ENCODE measurements around the gene IL17RA.
"Not testable (repeated sequence)": the region's sequence is repeated elsewhere in the genome, so short reads cannot be mapped to it uniquely, and the experiment has no call there.

Gene IL17RA, protein sequence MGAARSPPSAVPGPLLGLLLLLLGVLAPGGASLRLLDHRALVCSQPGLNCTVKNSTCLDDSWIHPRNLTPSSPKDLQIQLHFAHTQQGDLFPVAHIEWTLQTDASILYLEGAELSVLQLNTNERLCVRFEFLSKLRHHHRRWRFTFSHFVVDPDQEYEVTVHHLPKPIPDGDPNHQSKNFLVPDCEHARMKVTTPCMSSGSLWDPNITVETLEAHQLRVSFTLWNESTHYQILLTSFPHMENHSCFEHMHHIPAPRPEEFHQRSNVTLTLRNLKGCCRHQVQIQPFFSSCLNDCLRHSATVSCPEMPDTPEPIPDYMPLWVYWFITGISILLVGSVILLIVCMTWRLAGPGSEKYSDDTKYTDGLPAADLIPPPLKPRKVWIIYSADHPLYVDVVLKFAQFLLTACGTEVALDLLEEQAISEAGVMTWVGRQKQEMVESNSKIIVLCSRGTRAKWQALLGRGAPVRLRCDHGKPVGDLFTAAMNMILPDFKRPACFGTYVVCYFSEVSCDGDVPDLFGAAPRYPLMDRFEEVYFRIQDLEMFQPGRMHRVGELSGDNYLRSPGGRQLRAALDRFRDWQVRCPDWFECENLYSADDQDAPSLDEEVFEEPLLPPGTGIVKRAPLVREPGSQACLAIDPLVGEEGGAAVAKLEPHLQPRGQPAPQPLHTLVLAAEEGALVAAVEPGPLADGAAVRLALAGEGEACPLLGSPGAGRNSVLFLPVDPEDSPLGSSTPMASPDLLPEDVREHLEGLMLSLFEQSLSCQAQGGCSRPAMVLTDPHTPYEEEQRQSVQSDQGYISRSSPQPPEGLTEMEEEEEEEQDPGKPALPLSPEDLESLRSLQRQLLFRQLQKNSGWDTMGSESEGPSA

GRCh38 chr22:17084554-17085276 is at the start of gene IL17RA:
TSS of gene IL17RA (plus strand) at chr22:17085000. CDS start at chr22:17085092, 92 bp downstream.
- peak; percentile 91 for DNase-seq (ENCODE audit: low read depth in 1 of 2, low spot score in 1 of 2)

DNA sequence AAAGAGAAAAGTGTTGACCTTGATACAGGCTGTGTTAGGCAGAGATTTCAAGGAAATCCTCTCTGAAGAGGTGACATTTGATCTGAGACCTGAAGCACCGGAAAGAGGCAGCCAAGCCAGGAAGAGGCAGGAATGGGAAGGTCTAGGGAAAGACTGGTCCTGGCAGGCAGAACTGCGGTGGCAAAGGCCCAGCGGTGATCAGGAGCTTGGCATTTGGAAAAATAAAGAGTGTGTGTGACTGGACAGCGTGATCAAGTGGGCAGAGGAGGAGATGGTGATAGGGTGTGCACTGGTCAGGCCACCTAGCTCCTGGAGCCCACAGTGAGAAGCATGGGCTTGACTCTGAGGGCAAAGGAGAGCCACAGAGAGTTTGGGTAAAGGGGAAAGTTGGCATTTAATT is 49.6 kb upstream of the IL17RA start:
- no peak for DNase-seq (ENCODE audit: low read depth in 1 of 2, low spot score in 1 of 2)

GRCh38 chr22:17035976-17036841 is 48.6 kb upstream of the IL17RA start:
- not testable (repeated sequence) for DNase-seq (ENCODE audit: low read depth in 1 of 2, low spot score in 1 of 2)

DNA sequence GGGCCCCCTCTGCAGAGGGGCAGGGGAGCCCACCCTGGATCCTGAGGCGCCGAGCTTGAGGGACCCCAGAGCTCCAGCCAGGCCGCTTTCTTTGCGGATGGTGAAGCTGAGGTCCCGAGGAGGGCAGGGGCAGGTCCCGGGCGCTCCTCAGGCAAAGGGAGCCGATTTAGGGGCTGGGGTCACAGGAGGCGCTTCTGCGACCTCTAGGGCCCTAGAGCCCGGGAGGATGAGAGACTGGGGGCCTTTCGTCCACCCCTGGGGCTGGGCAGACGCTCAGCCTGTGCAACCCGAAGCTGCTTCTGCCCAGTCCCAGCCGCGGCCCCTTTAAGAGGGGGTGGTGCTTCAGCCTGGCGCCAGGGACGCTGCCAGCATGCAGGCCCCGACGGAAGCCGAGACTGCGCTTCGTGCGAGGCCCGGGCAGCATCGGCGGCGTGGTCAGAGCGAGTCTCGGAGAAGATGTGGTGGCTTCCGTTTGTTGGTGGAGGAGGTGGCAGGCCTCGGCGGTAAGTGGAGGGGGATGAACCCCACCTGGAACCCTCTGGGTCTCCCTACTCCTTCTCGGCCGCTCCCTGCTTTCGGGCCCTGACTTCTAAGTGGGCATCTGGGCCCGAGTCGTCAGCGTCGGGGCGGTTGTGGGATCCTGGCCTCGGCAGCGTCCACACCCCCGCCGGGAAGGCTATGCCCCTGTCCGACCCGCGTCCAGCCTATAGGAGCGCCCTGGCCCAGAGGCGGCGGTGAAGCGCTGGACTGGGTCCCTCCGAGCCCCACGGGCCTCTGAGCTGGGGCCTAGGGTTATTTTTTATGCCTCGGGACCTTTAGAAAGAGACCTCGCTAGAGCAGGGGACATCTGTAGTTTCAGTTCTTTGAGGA is 47.7 kb upstream of the IL17RA start:
- DNase-seq (ENCODE audit: low read depth in 1 of 2, low spot score in 1 of 2), result not testable (repeated sequence)

- no peak for DNase-seq (ENCODE audit: low read depth in 1 of 2, low spot score in 1 of 2)
Observed at GRCh38 chr22:17043521-17043920, 41.3 kb upstream of the IL17RA start.

- no peak for DNase-seq (ENCODE audit: low read depth in 1 of 2, low spot score in 1 of 2)
Observed at GRCh38 chr22:17046566-17047348, 38.0 kb upstream of the IL17RA start.

GRCh38 chr22:17047656-17048055 is 37.1 kb upstream of the IL17RA start:
- no peak for DNase-seq (ENCODE audit: low read depth in 1 of 2, low spot score in 1 of 2)

DNA sequence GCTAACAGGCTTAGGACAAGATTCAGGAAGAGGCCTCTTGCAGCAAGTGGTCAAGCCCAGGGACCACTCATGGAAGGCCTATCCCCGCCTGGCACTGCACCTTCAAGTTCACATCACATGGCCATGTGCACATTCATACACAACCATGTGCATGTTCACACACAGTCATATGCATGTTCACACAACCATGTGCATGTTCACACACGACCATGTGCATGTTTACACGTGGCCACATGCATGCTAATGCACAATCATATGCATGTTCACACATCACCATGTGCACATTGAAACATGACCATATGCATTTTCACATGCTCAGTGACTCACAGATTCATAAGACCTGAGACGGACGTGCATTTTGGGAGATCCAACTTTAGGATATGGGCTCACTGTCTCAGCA is 28.7 kb upstream of the IL17RA start:
- DNase-seq (ENCODE audit: low read depth in 1 of 2, low spot score in 1 of 2), result no peak

GRCh38 chr22:17056807-17057206 is 28.0 kb upstream of the IL17RA start:
- no peak for DNase-seq (ENCODE audit: low read depth in 1 of 2, low spot score in 1 of 2)

DNA sequence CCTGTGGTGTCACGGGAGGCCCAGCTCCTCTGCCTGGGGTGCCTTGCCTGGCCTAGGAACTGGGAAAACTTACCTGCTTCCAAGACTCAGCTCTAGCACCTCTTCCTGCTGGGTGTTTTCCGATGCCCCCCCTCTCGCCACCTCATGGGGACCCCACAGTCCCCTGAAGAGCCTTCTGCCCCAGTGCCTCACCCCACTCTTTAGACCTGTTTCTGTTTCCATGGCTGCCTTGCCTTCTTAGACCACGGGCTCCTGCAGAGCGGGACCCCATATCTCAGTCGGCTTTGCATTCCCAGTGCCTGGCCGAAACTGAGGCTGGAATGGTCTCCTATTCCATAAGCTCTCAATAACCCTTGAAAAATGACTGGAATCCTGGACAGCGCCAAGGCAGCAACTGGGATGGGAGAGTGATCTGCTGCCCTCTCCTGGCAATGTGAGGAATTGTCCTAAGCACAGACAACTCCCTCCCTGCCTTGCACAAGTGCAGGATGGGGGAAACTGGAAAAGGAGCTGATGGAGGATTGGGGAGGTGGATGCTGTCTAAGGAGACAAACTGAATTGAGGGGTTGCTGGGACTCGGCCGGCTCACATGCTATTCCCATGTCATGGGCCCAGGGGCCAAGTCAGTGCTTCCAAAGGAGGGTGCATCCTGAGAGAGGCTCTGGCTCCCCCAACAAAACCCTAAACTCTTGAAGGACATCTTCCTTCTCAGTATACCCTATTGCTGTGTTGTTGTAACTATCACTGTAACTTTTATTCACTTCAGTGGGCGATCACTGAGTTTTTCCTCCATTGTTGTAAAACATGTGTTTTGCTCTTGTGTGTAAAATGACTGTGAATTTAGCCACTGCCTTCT is 26.6 kb upstream of the IL17RA start:
- peak; percentile 9 to 19 for DNase-seq (ENCODE audit: low read depth in 1 of 2, low spot score in 1 of 2)

- DNase-seq (ENCODE audit: low read depth in 1 of 2, low spot score in 1 of 2), result no peak
Observed at GRCh38 chr22:17060126-17060525, 24.7 kb upstream of the IL17RA start.

GRCh38 chr22:17063411-17064106 is 21.2 kb upstream of the IL17RA start:
- no peak for DNase-seq (ENCODE audit: low read depth in 1 of 2, low spot score in 1 of 2)

GRCh38 chr22:17064498-17065100 is 20.2 kb upstream of the IL17RA start:
- DNase-seq (ENCODE audit: low read depth in 1 of 2, low spot score in 1 of 2), result no peak

GRCh38 chr22:17065433-17065832 is 19.4 kb upstream of the IL17RA start:
- DNase-seq (ENCODE audit: low read depth in 1 of 2, low spot score in 1 of 2), result no peak

DNA sequence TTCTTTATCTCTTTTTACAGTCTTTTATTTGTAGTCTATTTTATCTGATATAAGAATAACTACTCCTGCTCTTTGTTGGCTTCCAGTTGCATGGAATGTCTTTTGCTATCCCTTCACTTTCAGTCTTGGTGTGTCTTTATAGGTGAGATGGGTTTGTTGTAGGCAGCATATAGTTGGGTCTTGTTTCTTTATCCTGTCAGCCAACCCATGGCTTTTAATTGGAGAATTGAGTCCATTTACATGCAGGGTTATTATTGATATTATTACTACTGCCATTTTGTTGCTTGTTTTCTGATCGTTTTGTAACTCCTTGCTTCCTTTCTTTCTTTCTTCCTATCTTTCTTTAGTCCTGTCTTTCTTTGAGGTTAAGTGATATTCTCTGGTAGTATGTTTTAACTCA is 11.9 kb upstream of the IL17RA start:
- no peak for DNase-seq (ENCODE audit: low read depth in 1 of 2, low spot score in 1 of 2)

GRCh38 chr22:17074648-17075002 is 10.2 kb upstream of the IL17RA start:
- no peak for DNase-seq (ENCODE audit: low read depth in 1 of 2, low spot score in 1 of 2)

DNA sequence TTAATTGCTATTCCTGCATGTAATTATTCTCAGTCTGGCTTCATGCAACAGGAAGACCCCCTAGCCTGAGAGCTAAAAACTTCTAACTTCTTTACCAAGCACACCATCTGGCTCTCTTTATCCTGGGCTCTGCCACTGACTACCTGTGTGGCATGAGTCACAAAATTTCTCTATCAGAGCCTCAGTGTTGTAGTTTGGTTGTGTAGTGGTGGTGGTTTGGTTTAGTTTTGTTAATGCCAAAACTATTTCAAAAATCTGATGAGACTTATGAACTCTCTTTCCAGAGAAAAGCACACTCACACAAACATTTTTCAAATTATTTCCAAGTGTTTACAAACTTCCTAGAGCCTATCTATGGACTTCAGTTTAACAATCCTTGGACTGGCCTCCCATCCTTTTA is 7.5 kb upstream of the IL17RA start:
- DNase-seq (ENCODE audit: low read depth in 1 of 2, low spot score in 1 of 2), result no peak

Data from activated CD4-positive, alpha-beta T cell treated with anti-CD3 and anti-CD28 coated beads, Interleukin-2, amount 50 U/mL, for 24 hours (primary cell).